NCI-H2196 (cell line): ENCODE data around the gene FAM117A.

Experiments
- DNase-seq: peaks from one replicate; lab custom pipeline; 2025; ENCODE audit not compliant: unreplicated experiment; lab: John Stamatoyannopoulos, UW

Gene FAM117A

DNA sequence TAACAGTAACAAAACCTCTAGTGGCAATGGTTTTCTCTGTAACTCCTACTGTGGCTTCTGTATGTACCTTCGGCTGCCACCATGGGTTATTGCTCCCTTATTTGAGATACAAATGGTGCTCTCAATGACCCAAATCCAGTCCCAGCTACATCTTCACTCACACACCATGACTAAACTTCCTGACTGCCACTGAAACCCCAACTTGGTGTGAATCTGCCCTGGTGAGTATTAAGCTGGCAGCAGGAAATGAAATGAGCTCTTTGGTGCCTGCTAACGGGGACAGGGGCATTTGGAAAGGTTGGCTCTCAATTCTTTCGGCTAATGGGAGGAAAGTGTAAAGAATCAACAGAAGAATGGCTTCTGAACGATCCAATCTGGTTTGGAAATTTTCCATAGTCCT lies 48.7 kb downstream of the FAM117A start:
- no peak for DNase-seq

DNA sequence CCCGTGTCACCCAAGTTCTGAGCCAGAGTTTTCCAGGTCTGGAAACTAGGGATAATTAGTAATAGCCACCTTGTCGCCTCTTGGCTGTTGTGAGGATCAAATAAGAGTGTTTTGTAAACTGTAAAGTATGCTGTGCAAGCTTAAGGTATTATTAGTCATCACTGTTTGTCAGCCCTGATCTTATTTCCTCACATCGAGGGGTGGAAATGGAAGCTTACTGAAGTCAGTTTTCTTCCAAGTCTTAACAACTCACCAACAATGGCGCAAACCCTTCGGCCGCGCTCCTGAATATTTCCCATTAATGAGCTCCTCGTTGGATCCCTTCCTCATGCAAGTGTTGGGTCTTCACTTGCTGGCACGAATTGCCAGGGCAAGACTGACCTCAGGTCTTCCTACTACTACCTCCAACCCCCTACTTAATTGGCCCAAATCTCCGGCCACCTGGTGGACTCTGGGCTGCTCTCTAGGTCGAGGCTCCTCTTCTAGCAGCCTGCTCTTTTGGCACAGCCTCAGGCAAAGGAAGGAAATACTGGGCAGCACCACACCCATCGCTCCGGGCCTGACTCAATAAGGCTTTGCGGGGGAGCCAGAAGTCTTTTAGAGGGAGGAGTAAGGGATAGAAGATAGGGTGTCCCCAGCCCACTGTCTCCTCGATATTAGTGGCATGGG lies 55.3 kb downstream of the FAM117A start:
- DNase-seq: peak; percentile 50

DNA sequence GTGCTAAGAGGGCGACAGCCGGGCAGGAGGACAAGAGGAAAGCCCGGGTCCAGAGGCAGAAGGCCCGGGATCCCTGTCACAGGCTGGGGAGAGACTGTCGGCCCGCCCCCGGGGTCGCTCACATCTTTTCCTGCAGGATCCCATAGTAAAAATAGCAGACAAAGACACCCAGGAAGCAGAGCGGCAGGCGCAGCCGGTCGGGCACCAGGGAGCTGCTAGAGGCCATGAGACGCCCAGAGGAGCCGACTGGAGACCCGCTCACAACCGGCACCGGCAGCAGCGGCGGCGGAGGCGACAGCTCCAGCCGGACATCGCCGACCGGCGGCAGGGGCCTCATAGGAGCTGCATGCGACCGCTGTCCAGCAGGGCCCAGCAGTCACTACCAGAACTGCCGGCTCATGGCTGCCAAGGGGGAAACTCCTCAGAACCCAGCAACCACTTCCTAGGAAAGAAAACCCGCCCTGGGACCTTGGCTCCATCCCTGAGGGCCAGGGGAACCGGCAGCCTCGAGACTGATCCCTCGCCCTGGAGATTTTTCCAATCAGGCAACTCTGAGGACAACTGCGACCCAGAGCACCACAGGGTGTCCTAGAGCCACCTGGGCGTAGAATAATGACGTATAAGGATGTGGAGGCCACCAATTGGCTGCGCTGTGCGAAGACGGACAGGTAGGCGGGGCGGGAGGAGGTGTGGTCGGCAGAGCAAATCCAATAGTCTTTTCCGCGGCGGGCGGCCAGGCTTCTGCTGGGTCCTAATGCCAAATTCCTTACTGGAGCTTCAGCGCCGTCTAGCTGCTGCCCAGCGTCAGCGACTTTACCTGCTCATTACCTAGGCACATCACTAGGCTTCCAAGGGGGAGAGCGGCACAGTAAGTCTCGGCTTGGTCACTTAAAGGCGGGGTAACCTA lies 56.1 kb downstream of the FAM117A start, which contains the start of gene SLC35B1:
SLC35B1 (minus strand) TSS at position 357 of the 907 bp plus-strand sequence; CDS start at position 226, 131 bp downstream.
- DNase-seq: peak; percentile 97

DNA sequence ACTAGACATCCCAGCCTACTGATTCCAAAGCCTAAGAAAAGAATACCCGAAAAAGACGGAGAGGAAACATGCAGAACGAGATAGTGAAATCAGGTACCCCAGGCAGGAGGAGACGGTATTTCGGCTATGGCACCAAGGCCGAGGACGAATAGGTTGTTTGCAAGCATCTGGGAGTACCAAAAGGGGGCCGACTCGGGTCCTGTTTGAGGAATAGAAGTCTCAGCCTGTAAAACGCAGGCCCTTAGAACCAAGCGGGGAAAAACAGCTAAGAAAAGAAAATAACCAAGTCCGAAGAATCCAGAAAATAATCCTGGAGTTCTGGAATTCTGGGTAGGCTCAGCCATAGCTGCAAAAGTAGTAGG lies 56.7 kb downstream of the FAM117A start:
- no peak for DNase-seq

DNA sequence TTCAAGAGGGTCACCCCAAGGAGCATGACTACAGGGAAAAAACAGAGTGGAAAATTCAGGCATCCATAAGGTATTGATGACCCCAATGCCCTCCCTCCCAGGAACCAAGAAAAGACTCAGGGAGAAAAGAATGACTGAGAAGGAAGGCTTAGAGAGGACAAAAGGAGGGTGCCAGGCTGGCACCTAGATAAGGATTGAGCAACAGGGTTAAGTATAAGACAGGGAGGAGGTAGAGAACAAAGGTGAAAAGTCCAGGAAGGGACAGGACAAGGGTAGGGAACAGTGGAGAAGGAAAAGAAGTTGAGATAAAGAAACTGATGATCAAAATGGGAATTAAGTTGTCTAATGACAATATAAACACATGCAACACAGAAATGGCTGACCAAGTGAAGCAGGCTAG lies 58.7 kb downstream of the FAM117A start:
- no peak for DNase-seq

DNA sequence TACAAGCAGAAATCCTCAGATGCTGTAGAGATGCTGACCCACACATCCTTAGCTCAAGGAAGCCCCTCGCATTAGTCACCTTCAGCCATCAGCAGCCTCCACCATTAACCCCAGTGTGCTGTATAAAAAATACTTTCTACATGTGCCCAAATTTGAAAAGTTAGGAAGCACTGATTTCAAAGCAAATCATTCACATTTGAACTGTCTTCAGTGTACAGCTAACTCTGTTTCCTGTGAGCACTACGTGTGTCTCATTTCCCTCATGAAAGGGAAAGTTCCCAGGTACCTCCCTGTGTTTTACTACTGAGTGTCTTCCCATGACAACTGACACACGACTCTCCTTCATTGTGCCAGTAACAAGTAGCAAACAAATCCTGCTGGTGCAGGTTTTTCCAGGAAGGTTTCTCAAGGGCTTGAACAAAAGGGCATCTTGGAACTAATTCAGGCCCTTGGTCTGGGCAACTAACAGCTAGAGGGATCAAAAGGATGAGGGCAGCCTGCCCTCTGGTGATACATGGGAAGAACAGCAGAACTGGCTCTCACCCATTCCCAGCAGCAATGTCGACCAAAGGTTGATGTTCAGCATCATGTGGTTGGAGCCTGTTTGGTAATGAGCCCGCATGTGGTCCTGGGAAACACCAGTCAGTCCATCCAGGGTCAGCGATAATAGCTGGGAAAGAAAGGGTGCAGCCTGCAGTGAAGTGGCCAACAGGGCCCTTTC lies 60.2 kb downstream of the FAM117A start:
- DNase-seq: peak; percentile 90

DNA sequence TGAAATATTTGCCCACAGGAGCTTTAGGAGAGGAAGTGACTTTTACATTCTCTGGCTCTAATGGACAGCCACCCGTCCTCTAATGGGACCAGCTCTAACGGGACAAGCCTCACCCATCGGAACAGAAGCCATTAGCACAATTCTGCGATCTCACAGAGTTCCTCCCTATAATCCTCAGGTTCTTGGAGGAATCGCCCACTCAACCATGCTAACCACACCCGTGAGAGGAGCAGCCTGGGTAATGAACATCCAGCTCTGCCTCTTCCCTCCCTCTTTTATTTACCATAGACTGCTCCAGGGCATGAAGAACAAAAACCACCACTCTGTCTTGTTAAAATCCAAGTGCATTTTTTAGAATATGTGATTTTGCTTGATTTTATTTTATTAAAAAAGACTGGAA lies 63.0 kb downstream of the FAM117A start:
- no peak for DNase-seq

DNA sequence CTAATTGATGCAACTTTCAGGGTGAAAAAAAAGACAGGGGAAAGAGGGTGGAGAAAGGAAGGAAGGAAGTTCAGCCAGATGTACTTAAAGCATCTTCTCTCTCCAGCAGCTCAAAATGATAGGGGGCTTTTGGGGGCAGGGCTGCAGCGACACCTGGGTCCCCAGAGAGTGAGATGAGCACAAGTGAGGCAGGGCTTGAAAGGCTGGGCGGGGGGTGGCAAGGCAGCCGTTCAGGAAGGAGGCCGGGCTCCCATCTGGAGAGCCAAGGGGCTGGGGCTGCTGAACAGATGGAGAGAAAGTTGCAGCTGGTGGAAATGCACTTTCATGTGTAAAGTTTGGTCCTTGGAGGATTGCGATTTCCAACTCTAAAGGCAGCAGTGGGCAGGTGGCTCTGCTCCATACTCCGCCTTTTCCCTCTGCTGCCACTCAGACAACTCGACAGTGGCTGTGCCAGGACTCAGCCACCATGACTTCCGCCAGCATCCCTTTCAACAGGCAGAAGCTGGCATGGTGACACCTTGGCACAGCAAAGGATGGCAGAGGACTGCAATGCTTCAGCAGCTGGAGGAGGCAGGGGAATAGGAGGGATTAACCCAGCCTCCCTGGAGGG lies 63.9 kb downstream of the FAM117A start:
- DNase-seq: no peak

DNA sequence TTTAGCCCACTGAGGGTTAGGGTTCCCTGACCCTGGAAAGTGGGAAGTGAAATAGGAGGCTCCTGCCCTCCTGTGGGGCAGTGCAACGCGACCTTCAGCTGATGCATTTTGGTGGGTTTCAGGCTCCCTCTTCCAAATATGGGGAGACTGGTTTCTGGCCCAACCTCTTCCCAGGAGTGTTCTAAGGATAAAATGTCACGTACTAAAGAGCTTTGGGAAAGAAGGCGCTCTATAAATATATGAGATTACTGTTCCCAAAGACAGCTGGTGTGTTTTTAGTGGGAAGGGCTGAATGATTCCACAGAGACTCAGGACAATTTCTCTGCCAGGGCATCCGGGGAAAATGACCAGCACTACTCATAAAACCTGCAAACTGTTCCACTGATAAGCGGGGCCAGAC lies 65.9 kb downstream of the FAM117A start:
- DNase-seq: no peak

DNA sequence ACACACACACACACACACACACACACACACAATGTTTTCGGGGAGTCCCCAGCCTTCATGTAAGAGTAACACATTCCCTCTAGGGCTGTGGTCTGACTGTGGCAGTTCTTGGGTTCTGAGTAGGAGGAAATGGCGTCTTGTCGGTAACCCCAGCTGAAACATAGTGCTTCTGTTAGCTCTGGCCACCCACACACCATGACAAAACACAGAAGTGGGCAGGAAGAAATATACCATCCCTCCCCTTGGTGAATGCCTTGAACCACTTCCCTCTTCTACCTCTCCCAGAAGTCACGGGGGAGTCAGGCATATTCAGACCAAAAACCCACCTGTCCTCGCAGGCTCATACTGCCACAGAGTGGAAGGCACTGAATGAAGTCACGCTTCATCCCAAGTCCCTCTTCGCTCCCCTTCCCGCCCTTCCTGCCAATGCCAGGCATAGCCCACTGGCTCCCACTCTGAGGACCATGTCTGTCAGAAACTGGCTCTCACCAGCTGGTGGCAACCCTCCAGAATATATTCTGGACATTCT lies 67.6 kb downstream of the FAM117A start:
- no peak for DNase-seq

DNA sequence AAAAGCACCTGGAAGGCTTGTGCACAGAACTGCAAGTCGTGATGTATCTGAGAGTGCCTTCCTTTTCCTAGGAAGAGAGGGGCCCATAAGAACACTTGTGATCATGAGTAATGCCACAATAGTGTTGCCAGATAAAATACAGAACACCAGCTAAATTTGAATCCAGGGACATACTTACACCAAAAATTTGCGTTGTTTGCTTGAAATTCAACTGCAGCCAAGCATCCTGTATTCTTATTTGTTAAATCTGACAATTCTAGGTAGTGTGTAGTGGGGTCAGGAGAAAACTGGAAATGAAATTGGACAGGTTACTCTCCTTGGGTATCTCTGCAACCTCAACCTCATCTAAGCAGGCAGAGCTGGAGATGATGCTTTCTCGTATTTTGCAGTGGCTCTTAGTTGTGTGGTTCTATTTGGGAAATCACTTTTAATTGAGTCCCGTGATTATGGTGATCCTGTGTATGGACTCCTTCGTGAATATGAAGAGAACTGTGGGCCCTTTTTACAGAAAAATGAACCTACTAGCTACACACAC lies 68.2 kb downstream of the FAM117A start:
- DNase-seq: no peak

DNA sequence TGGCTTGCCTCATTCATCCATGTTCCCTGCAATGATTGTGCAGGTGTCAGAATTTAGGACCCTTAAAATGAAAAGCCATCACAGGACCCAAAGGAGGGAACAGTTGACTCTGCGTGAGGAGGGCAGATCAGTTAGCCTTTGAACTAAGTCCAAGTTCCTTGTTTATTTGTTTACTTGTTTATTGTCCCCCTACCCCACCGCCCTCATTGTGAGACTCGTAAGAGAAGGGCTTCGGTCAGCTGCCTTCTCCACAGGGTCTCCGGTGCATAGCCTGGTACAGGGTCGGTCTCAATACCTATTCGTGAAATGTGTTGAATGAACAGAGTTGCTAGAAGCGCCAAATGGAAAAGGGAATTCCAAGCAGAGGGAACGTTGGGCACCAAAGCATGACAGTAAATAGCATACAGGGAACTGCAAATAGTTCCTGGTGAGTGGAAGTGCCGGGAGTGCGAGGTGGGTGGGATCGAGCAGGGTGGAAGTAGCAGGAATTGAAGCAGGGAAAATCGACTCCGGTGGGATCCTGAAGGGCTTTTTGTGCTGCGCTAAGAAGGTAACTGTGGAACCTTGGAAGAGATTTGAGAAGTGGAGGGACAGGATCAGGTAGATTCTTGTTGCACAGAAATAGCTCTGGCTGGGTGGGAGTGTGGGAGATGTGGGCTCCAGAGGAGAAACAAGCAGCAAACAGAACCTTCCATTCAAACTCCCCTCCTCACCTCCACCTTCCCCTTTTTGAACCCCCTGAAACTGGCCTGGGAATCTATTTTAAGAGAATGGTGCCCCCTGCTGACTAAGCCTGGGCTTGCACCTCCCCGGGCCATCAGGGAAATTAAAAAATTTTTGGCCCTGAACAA lies 68.9 kb downstream of the FAM117A start:
- peak; percentile 56 for DNase-seq

DNA sequence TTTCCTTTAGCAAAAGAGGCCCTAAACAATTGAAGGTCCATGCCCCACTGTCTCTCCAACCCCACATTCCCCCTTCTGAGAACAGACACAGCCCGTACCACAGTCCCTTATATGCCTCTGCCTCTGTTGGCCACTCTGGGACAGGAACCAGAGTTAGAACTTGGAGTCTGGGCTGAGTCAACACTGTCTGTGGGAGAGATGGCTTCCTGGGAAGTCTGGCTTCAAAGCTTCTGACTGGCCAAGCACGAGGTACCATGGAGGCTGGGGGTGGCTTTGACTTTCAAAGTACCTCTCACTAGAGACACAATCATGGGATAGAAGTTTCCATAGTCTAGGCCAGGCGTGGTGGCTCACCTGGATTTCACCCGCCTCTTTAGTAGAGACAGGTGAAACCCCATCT lies 71.2 kb downstream of the FAM117A start:
- DNase-seq: no peak

DNA sequence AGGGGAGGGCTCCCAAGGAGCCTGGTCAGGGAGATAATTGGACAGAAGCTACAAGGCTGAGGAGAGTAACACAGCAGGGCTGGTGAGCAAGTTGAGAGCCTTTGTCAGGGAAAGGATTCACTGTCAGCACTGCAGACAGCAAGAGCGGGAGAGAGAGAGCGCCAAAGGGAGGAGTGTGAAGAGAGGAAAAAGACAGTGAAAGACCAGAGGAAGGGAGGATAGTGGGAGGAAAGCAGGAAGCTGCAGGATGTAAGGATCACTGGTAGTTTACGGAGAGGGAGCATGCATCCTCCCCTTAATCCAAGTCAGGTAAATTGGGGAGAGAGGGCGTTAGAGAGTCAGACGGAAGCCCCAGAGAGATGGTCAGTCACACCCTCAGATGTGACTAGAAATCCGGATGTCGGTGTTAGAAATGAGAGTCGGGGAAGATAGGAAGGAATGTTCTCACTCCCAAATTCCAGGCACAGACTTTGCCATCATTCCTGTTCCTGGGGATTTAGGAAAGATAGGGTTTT lies 72.2 kb downstream of the FAM117A start:
- no peak for DNase-seq

DNA sequence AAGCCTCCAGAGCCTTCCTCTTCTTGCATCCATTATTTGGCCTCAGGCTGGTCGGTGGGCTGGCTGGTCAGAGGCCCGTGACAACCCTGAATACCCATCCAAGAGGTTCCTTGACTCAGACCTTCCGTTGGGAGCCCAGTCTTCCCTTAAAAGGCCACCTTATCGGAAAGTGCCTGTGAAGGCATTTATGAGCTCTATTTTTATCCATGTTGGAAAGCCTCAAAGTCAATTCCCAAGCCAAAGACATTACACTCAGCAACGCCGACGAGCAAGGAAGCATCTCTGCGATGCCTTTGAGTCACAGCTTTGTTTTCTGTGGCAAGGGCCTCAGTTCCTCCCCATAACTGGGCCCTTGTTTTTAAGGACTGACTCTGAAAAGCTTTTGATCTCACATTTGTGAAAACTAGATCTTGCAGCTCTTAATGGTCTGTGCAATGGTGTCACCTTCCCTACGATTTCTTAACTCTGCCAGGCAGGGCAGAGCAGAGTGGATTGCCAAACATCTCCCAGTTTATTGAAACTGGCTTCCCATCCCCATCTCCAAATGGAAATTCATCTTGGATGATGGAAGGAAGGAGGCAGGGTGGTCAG lies 72.8 kb downstream of the FAM117A start:
- DNase-seq: no peak

DNA sequence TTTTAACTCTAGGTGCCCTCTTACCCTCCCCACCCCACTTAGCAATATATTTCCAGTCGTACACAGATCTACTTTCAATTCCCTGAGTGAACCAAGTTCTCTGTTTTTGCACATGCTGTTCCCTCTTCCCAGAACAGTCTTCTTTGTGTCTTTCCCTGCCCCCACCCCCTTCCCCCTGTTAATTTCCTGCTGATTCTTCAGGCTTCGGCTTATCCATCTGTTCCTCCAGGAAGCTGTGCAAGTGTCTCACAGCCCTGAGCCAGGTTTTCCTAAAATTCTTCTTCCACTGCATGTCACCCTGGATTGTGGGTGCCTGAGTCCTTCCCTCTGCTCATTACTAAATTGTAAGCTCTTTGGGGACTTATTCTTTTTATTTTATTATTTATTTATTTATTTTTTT lies 73.7 kb downstream of the FAM117A start:
- DNase-seq: no peak

DNA sequence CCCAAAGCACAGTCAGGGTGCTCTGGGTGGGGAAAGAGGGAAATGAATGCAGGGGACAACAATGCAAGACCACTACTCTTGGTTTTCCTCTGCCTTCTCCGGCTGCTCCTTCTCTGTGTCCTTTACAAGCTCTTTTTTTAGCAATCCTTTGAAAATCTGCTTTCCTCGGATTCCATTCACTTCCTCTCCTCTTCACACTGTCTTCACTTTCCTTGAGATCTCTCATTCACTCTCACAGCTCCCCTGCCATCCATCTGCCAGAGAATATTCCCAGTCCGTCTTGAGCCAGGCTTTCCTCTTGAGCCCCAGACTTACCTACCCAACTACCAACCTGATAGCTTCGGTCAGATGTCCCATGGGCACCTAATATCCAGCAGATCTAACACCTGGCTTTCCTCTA lies 75.1 kb downstream of the FAM117A start:
- DNase-seq: no peak

DNA sequence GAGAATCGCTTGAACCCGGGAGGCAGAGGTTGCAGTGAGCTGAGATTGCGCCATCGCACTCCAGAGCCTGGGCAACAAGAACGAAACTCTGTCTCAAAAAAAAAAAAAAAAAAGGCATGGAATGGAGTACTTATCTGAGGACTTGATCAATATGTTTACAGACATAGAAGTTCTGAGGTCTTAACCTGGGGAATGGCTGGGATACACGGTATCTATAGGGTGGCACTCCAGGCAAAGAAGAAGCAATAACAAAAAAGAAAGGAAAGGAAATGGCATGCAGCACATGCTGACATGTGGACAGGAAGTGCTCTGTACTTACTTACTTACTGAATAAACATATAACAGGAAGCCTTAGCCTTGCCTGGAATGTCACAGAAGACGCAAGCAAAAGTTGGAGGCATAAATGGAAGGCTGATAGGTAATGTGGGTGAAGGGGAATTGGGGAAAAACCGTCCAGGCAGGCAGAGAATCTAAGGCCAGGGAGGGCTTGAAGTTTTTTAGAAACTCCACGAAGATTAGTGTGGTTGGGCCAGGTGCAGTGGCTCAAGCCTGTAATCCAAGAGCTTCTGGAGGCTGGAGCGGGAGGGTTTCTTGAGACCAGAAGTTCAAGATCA lies 75.9 kb downstream of the FAM117A start:
- no peak for DNase-seq
